Activated naive CD8-positive, alpha-beta T cell treated with anti-CD3 and anti-CD28 coated beads, Interleukin-2, amount 10 ng/mL, durations not matched to agents 7 days and 5 days (primary cell): Measurements from ENCODE around the gene GIPR. TPM values are rescaled to one million over a fixed set of nuclear protein-coding genes. Genes with fewer than 3 reads are reported as not detected.

Experiments
- microRNA-seq: library from miRNA; unstranded; fragments of <30 nt; microRNA quantifications from one replicate; pipeline ENCODE4 v1.2.0, GENCODE V29; 2022
- total RNA-seq, 2 experiments: library from RNA; stranded (reverse); gene quantifications; one replicate each; pipeline ENCODE4 v1.2.3, GENCODE V29; 2021

The GIPR gene
- total RNA-seq, 2 experiments from 2014 or later = 18.4 to 19.3 TPM

Small RNAs within 50 kb of the gene (microRNA-seq; reads per million reads assigned to microRNA genes)
- gene MIR330 (385 reads per million, percentile 72 among the genes with 10 or more reads in this experiment), gene MIR642A (not detected), gene MIR642B (not detected)

Other genes with a start within 250 kb of the GIPR start
- gene ERCC1, start 244.3 kb upstream of the GIPR start, total RNA-seq = 10 to 100 TPM; 63.1 to 63.3 TPM
- gene FOSB, start 200.2 kb upstream of the GIPR start, total RNA-seq = 10 to 100 TPM; 68.7 to 69.4 TPM
- gene RTN2, start 171.2 kb upstream of the GIPR start, total RNA-seq = 1 to 10 TPM; 3.0 to 3.3 TPM
- gene PPM1N, start 169.8 kb upstream of the GIPR start, total RNA-seq = 1 to 10 TPM; 5.8 to 6.1 TPM
- gene VASP, start 160.7 kb upstream of the GIPR start, total RNA-seq = 100 to 1,000 TPM; 166 to 180 TPM
- gene OPA3, start 83.4 kb upstream of the GIPR start, total RNA-seq = 10 to 100 TPM; 10.6 to 11.8 TPM
- not detected for gene GPR4, start 66.0 kb upstream of the GIPR start, total RNA-seq
- gene EML2, start 28.8 kb upstream of the GIPR start, total RNA-seq = 10 to 100 TPM; 93.1 to 94.2 TPM
- gene SNRPD2, start 23.7 kb downstream of the GIPR start, total RNA-seq = 100 to 1,000 TPM; 520 to 523 TPM
- gene QPCTL, start 24.4 kb downstream of the GIPR start, total RNA-seq = 1 to 10 TPM; 9.3 to 9.7 TPM
- 10 to 100 TPM; 29.9 to 35.5 TPM for gene FBXO46, start 62.7 kb downstream of the GIPR start, total RNA-seq
- not detected for gene MEIOSIN, start 65.2 kb downstream of the GIPR start, total RNA-seq
- gene SIX5, start 101.0 kb downstream of the GIPR start, total RNA-seq = 1 to 10 TPM; 1.8 to 2.5 TPM
- 10 to 100 TPM; 26.4 to 32.2 TPM for gene DMPK, start 114.3 kb downstream of the GIPR start, total RNA-seq
- gene DMWD, start 124.6 kb downstream of the GIPR start, total RNA-seq = 10 to 100 TPM; 47.0 to 50.6 TPM
- gene RSPH6A, start 147.1 kb downstream of the GIPR start, total RNA-seq = under 1 TPM; 0.30 to 0.40 TPM
- 100 to 1,000 TPM; 100 to 113 TPM for gene SYMPK, start 194.9 kb downstream of the GIPR start, total RNA-seq
- gene FOXA3, start 196.1 kb downstream of the GIPR start, total RNA-seq = not detected
- 10 to 100 TPM; 20.9 to 23.9 TPM for gene IRF2BP1, start 217.9 kb downstream of the GIPR start, total RNA-seq
- 10 to 100 TPM; 12.0 to 12.5 TPM for gene MYPOP, start 234.4 kb downstream of the GIPR start, total RNA-seq
- not detected for gene NANOS2, start 246.6 kb downstream of the GIPR start, total RNA-seq